ENCODE measurements around the gene DCP1A. TPM values are rescaled to one million over a fixed set of nuclear protein-coding genes. Genes with fewer than 3 reads are reported as not detected.
A peak's percentile ranks its signal among the peaks of the same experiment; 100 is the strongest.

DCP1A gene
- total and polyA plus RNA-seq, 2 of the 13 experiments (the other 11 are each of a cell fraction or from before 2014, with no cell fraction given), result 14.2 to 41.2 TPM

DNA sequence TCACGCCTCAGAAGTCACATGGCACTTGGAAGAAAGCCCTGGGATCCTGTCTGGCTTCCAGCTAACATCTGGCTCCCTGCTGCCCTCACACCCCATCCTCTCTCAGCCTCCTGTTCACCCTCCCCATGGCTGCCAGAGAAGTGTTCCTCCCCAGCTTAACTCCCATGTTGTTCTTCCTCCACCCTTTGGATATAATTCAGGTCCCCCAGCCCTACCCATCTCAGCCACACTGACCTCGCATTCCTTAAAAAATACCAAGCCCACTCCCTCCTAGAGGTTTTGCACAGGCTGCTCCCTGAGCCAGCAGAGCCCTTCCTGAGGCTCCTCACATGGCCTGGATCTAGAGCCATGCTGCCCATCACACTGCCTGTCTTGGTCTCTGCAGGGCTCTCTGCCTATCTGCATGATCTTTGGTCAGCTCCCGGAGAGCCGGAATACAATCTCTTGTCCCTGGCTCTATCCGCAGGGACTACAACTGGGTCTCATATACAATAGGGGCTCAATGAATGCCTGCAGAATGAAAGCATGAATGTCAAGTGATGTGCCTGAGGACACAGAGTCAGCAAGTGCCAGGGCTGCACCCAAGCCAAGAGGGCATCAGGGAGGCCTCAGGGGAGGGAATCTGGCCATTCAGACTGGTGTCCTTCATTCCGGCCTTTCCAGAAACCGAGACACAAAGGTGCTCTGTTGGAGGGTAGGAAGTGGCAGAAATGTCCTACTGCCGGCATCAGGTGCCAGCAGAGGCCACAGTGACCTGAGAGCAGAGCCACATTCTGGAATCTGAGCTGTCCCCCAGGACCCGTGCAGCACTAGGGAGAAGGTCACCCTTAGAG, 87.7 kb downstream of the DCP1A start:
- no peaks in the 10 kb centered on the region for H3K9me3 ChIP-seq (ENCODE audit: low read length)
- no TSS peak for BruUV-seq (replicated peaks)
- peak; percentile 51 for ATAC-seq
- H2AFZ ChIP-seq (ENCODE audit: low read length), result no peak overlapping the region
- H3K27ac ChIP-seq (ENCODE audit: extremely low read length, insufficient read depth, low read length), result peak overlapping the region; percentile 11
- peak overlapping the region in 1 of 3 experiments; percentile 29; a peak in 2 of 6 replicates for H3K4me3 ChIP-seq (replicated peaks in 1 of 3; ENCODE audit: insufficient read depth in 1 of 3, low read depth in 2 of 3, low read length in 3 of 3)
- FAIRE-seq, result peak; percentile 48
- WGBS (ENCODE audit: low lambda C conversion rate), result 22% methylated on average over 7 of the region's 9 CpGs
- ChIA-PET POLR2A (interaction anchor here (0.6 to 2.1 kb wide), 2 partner anchors 10 to 12 kb away, joined by 3 to 11 read pairs; no protein-coding TSS in a partner anchor), CTCF (ENCODE audit: low intra/inter-chr PET ratio, low total read pairs) (no interaction called here)
- no peaks in the 10 kb centered on the region; a peak in 1 of 5 replicates for H3K27me3 ChIP-seq (ENCODE audit: control insufficient read depth in 1 of 2, insufficient read depth in 2 of 2, low read length in 2 of 2)
- H3K79me2 ChIP-seq (ENCODE audit: insufficient read depth, low read length), result peaks cover 9% of the 10 kb centered on the region
- intact Hi-C loops (cut with micrococcal nuclease; ENCODE audit: unreplicated experiment) (loop anchor here (5.0 kb wide), 1 partner anchor 37 kb away; no protein-coding TSS in a partner anchor), in situ Hi-C loops (cut with HindIII; ENCODE audit: extremely low pct_ligation_motif_present, low pct_unique_long_range_greater_than_20kb) (no loop called here)
- DNase-seq (ENCODE audit: low spot score), result peak; percentile 39
- H3K36me3 ChIP-seq (replicated peaks in 1 of 2; ENCODE audit: control insufficient read depth in 1 of 2, insufficient read depth in 2 of 2, low read length in 2 of 2), result no peaks in the 10 kb centered on the region
- H3K4me2 ChIP-seq (ENCODE audit: low read depth, low read length), result peak overlapping the region; percentile 64
- H4K20me1 ChIP-seq (ENCODE audit: insufficient read depth, low read length), result peaks cover 2% of the 10 kb centered on the region
- H3K9ac ChIP-seq (ENCODE audit: insufficient read depth, low read depth, low read length), result peak overlapping the region; percentile 11; the same call in 1 of the 2 replicates
- H3K4me1 ChIP-seq (ENCODE audit: insufficient read depth, low read length), result peaks cover 83% of the 10 kb centered on the region
- TF ChIP-seq ZKSCAN1 (IDR thresholded peaks at IDR 0.05; ENCODE audit: low read length) (no peak), SKI (IDR thresholded peaks at IDR 0.05; ENCODE audit: partially characterized antibody) (no peak), ZNF660 (CRISPR knock-in tag; IDR thresholded peaks at IDR 0.05; ENCODE audit: borderline replicate concordance, low read depth) (no peak), POLR2A (IDR thresholded peaks at IDR 0.05; ENCODE audit: insufficient read depth in 1 of 2, low read depth in 2 of 2, low read length in 2 of 2) (no peak), ZNF205 (CRISPR knock-in tag; IDR thresholded peaks at IDR 0.05) (no peak), ZNF614 (CRISPR knock-in tag; IDR thresholded peaks at IDR 0.05; ENCODE audit: borderline replicate concordance) (0 out of 2 replicates have a peak, but pooled peaks have one; percentile 31), SMAD3 (CRISPR knock-in tag; IDR thresholded peaks at IDR 0.05) (no peak), SIX4 (CRISPR knock-in tag; IDR thresholded peaks at IDR 0.05) (no peak), RXRA (CRISPR knock-in tag; IDR thresholded peaks at IDR 0.05) (peak; percentile 11; the same call in 1 of the 2 replicates), MAF1 (CRISPR knock-in tag; IDR thresholded peaks at IDR 0.05; ENCODE audit: borderline replicate concordance) (no peak), XRCC5 (optimal IDR thresholded peaks at IDR 0.05; ENCODE audit: low read length) (peak; percentile 37), ATF1 (CRISPR knock-in tag; IDR thresholded peaks at IDR 0.05) (no peak), GATAD1 (CRISPR knock-in tag; IDR thresholded peaks at IDR 0.05) (no peak), ZNF792 (CRISPR knock-in tag; IDR thresholded peaks at IDR 0.05) (no peak), KDM5A (IDR thresholded peaks at IDR 0.05; ENCODE audit: borderline replicate concordance, low read length) (no peak), PHF5A (CRISPR knock-in tag; IDR thresholded peaks at IDR 0.05; ENCODE audit: low read depth, unreplicated experiment) (no peak), PPARG (CRISPR knock-in tag; conservative IDR thresholded peaks at IDR 0.05) (no peak; the same call in 1 of the 2 replicates), ZNF230 (CRISPR knock-in tag; IDR thresholded peaks at IDR 0.05) (no peak)
- TF ChIP-seq, protein P1, sequence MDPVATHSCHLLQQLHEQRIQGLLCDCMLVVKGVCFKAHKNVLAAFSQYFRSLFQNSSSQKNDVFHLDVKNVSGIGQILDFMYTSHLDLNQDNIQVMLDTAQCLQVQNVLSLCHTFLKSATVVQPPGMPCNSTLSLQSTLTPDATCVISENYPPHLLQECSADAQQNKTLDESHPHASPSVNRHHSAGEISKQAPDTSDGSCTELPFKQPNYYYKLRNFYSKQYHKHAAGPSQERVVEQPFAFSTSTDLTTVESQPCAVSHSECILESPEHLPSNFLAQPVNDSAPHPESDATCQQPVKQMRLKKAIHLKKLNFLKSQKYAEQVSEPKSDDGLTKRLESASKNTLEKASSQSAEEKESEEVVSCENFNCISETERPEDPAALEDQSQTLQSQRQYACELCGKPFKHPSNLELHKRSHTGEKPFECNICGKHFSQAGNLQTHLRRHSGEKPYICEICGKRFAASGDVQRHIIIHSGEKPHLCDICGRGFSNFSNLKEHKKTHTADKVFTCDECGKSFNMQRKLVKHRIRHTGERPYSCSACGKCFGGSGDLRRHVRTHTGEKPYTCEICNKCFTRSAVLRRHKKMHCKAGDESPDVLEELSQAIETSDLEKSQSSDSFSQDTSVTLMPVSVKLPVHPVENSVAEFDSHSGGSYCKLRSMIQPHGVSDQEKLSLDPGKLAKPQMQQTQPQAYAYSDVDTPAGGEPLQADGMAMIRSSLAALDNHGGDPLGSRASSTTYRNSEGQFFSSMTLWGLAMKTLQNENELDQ (CRISPR knock-in tag; IDR thresholded peaks at IDR 0.05; ENCODE audit: borderline replicate concordance), result no peak
- TF ChIP-seq, protein P2, sequence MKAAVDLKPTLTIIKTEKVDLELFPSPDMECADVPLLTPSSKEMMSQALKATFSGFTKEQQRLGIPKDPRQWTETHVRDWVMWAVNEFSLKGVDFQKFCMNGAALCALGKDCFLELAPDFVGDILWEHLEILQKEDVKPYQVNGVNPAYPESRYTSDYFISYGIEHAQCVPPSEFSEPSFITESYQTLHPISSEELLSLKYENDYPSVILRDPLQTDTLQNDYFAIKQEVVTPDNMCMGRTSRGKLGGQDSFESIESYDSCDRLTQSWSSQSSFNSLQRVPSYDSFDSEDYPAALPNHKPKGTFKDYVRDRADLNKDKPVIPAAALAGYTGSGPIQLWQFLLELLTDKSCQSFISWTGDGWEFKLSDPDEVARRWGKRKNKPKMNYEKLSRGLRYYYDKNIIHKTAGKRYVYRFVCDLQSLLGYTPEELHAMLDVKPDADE (CRISPR knock-in tag; IDR thresholded peaks at IDR 0.05), result no peak
- TF ChIP-seq, protein P3, sequence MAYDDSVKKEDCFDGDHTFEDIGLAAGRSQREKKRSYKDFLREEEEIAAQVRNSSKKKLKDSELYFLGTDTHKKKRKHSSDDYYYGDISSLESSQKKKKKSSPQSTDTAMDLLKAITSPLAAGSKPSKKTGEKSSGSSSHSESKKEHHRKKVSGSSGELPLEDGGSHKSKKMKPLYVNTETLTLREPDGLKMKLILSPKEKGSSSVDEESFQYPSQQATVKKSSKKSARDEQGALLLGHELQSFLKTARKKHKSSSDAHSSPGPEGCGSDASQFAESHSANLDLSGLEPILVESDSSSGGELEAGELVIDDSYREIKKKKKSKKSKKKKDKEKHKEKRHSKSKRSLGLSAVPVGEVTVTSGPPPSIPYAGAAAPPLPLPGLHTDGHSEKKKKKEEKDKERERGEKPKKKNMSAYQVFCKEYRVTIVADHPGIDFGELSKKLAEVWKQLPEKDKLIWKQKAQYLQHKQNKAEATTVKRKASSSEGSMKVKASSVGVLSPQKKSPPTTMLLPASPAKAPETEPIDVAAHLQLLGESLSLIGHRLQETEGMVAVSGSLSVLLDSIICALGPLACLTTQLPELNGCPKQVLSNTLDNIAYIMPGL (CRISPR knock-in tag; IDR thresholded peaks at IDR 0.05; ENCODE audit: borderline replicate concordance in 1 of 2, low read depth in 1 of 2), result no peak
